GM23338 (cell line): ENCODE results near the gene LMO7. TPM values are rescaled to one million over a fixed set of nuclear protein-coding genes. Genes with fewer than 3 reads are reported as not detected.

Experiments used
- ATAC-seq: fragments of 200-7000 bp; cut with Tn5 transposase; 3 replicates; pipeline ENCODE4 v1.9.1; 2020
- DNase-seq: peaks from one replicate; pipeline ENCODE4 v3.0.0-alpha.2; 2015; ENCODE audit warnings: low spot score
- H2AFZ ChIP-seq: fragments of 200-600 bp; sonication (generic); 2 replicates; pipeline ENCODE4 v1.8.0; 2016; ENCODE audit warnings: antibody characterized with exemption, mild to moderate bottlenecking, moderate library complexity
- H3F3A ChIP-seq: fragments of 200-600 bp; sonication (generic); replicated peaks from 2 replicates; pipeline ENCODE4 v1.8.0; 2017; ENCODE audit warnings: antibody characterized with exemption, mixed run types, low read depth
- H3K27ac ChIP-seq: fragments of 200-600 bp; sonication (generic); 2 replicates; pipeline ENCODE4 v1.6.1; 2016; ENCODE audit warnings: low read depth
- H3K27me3 ChIP-seq: fragments of 200-600 bp; sonication (generic); 2 replicates; pipeline ENCODE4 v1.8.0; 2016; ENCODE audit warnings: mild to moderate bottlenecking, mixed run types, moderate library complexity; ENCODE audit not compliant: insufficient read depth
- H3K36me3 ChIP-seq: fragments of 200-600 bp; sonication (generic); 2 replicates; pipeline ENCODE4 v1.8.0; 2016; ENCODE audit warnings: mild to moderate bottlenecking; ENCODE audit not compliant: insufficient read depth
- H3K4me1 ChIP-seq: fragments of 200-600 bp; sonication (generic); 2 replicates; pipeline ENCODE4 v1.8.0; 2016; ENCODE audit warnings: mild to moderate bottlenecking, moderate library complexity; ENCODE audit not compliant: insufficient read depth
- H3K4me2 ChIP-seq: fragments of 200-600 bp; sonication (generic); 2 replicates; pipeline ENCODE4 v1.7.1; 2017; ENCODE audit warnings: mixed run types
- H3K4me3 ChIP-seq: fragments of 200-600 bp; sonication (generic); 2 replicates; pipeline ENCODE4 v1.6.1; 2016; ENCODE audit warnings: mixed run types
- H3K79me2 ChIP-seq: fragments of 200-600 bp; sonication (generic); replicated peaks from 2 replicates; pipeline ENCODE4 v1.8.0; 2017; ENCODE audit warnings: mild to moderate bottlenecking; ENCODE audit not compliant: insufficient read depth
- H3K9me2 ChIP-seq: fragments of 200-600 bp; sonication (generic); 2 replicates; pipeline ENCODE4 v1.8.0; 2017; ENCODE audit not compliant: insufficient read depth
- H4K20me1 ChIP-seq: fragments of 200-600 bp; sonication (generic); replicated peaks from 2 replicates; pipeline ENCODE4 v1.8.0; 2017; ENCODE audit warnings: mild to moderate bottlenecking; ENCODE audit not compliant: insufficient read depth
- H3K27ac Mint-ChIP-seq: 2 replicates; pipeline ENCODE4 v1.8.0; 2020; ENCODE audit warnings: inconsistent platforms, mild to moderate bottlenecking, moderate library complexity, mixed read lengths
- H3K27me3 Mint-ChIP-seq: 3 replicates; pipeline ENCODE4 v1.8.0; 2022; ENCODE audit warnings: low read depth, mild to moderate bottlenecking, moderate library complexity, mixed read lengths, inconsistent platforms; ENCODE audit not compliant: insufficient read depth, poor library complexity
- H3K36me3 Mint-ChIP-seq: 3 replicates; pipeline ENCODE4 v1.8.0; 2021; ENCODE audit warnings: low read depth, mild to moderate bottlenecking, inconsistent platforms, moderate library complexity, mixed read lengths
- H3K4me1 Mint-ChIP-seq: 3 replicates; pipeline ENCODE4 v1.8.0; 2020; ENCODE audit warnings: mild to moderate bottlenecking, inconsistent platforms, mixed read lengths
- H3K4me3 Mint-ChIP-seq: 3 replicates; pipeline ENCODE4 v1.8.0; 2021; ENCODE audit warnings: moderate library complexity, mild to moderate bottlenecking, inconsistent platforms, mixed read lengths
- H3K9me3 Mint-ChIP-seq: 3 replicates; pipeline ENCODE4 v1.8.0; 2020; ENCODE audit warnings: moderate library complexity, mild to moderate bottlenecking, inconsistent platforms, mixed read lengths
- CREB1 ChIP-seq: fragments of 250-450 bp; sonication (Bioruptor Pico); IDR thresholded peaks from 2 replicates; pipeline ENCODE4 v1.5.0; 2020; ENCODE audit warnings: low read depth, mild to moderate bottlenecking, moderate library complexity
- CTCF ChIP-seq, 2 experiments: fragments of 200-600 bp in 1 of 2; sonication (generic) in 1 of 2; conservative IDR thresholded peaks; 2 replicates each; pipeline versions ENCODE4 v1.5.1 to v1.6.1; 2016 to 2017; ENCODE audit warnings: antibody characterized with exemption in 2 of 2, low read depth in 2 of 2, mild to moderate bottlenecking in 2 of 2, moderate library complexity in 1 of 2
- EZH2 ChIP-seq: fragments of 200-600 bp; sonication (generic); IDR thresholded peaks from one replicate; pipeline ENCODE4 v1.8.0; 2017; ENCODE audit warnings: antibody characterized with exemption, mild to moderate bottlenecking, low read depth; ENCODE audit not compliant: unreplicated experiment
- JUNB ChIP-seq: IDR thresholded peaks from one replicate; pipeline ENCODE4 v1.6.1; 2016; ENCODE audit warnings: antibody characterized with exemption; ENCODE audit not compliant: unreplicated experiment
- POLR2AphosphoS5 ChIP-seq: IDR thresholded peaks from 2 replicates; pipeline ENCODE4 v1.6.1; 2016; ENCODE audit warnings: antibody characterized with exemption, low read depth
- ZNF114 ChIP-seq: fragments of 250-450 bp; sonication (Bioruptor Pico); IDR thresholded peaks from 2 replicates; pipeline ENCODE4 v1.5.0; 2020; ENCODE audit warnings: mild to moderate bottlenecking, moderate library complexity
- ZNF331 ChIP-seq: fragments of 250-450 bp; sonication (Bioruptor Pico); IDR thresholded peaks from 2 replicates; pipeline ENCODE4 v1.5.0; 2020; ENCODE audit warnings: low read depth, mild to moderate bottlenecking, moderate library complexity
- polyA plus RNA-seq: library from polyadenylated mRNA; unstranded; fragments of >200 nt; fragmentation: Nextera tagmentation; extraction: Ambion mirVana; gene quantifications from 2 replicates; pipeline ENCODE4 v1.2.1, GENCODE V29; 2016
- total RNA-seq: library from RNA; depleted of rRNA; stranded (reverse); fragments of >200 nt; shearing (Covaris generic); gene quantifications from 2 replicates; pipeline ENCODE4 v1.2.3, GENCODE V29; 2014
- TF ChIP-seq, protein P1 (sequence below): IDR thresholded peaks from one replicate; pipeline ENCODE4 v1.6.1; 2018; ENCODE audit warnings: antibody characterized with exemption; ENCODE audit not compliant: unreplicated experiment
- TF ChIP-seq, protein P2 (sequence below): IDR thresholded peaks from 2 replicates; pipeline ENCODE4 v1.6.1; 2016; ENCODE audit warnings: antibody characterized with exemption

Gene LMO7
- total and polyA plus RNA-seq, 2 experiments from 2014 or later, result 22.3 to 26.9 TPM

DNA sequence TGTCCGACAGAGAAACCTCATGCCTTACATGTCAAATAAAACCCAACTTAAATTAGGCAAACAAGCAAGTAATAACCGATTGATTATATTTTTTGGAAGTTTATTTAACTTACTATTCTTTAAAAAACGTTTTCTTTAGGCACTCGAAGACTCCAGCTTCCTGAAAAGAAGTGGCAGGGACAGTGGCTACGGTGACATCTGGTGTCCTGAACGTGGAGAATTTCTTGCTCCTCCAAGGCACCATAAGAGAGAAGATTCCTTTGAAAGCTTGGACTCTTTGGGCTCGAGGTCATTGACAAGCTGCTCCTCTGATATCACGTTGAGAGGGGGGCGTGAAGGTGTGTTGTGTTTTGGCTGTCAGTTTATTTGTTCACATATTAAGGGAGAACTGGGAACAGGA lies 164.4 kb downstream of the LMO7 start:
- Mint-ChIP-seq H3K27me3 (peaks cover 5% of the 10 kb centered on the region), H3K36me3 (peaks cover 13% of the 10 kb centered on the region; the same call in 2 of the 3 replicates), H3K4me1 (peaks cover 69% of the 10 kb centered on the region), H3K9me3 (no peaks in the 10 kb centered on the region), H3K27ac (peak overlapping the region; percentile 67), H3K4me3 (no peak overlapping the region)
- Histone ChIP-seq H3K4me3 (no peak overlapping the region), H2AFZ (no peak overlapping the region), H3K9me2 (no peaks in the 10 kb centered on the region), H3K27me3 (no peaks in the 10 kb centered on the region), H3K4me1 (peaks cover 47% of the 10 kb centered on the region), H3K36me3 (no peaks in the 10 kb centered on the region), H3K4me2 (no peak overlapping the region), H3K79me2 (no peaks in the 10 kb centered on the region), H4K20me1 (no peaks in the 10 kb centered on the region), H3K27ac (no peak overlapping the region), H3F3A (peaks cover 4% of the 10 kb centered on the region; the same call in 1 of the 2 replicates)
- DNase-seq (peak; percentile 19), ATAC-seq (no peak)
- TF ChIP-seq CTCF (conservative IDR thresholded peaks at IDR 0.05; ENCODE audit: low read depth in 2 of 2), result peak in 1 of 2 experiments; percentile 45; a peak in 2 of 4 replicates
- TF ChIP-seq JUNB, result no peak
- TF ChIP-seq, protein P1, sequence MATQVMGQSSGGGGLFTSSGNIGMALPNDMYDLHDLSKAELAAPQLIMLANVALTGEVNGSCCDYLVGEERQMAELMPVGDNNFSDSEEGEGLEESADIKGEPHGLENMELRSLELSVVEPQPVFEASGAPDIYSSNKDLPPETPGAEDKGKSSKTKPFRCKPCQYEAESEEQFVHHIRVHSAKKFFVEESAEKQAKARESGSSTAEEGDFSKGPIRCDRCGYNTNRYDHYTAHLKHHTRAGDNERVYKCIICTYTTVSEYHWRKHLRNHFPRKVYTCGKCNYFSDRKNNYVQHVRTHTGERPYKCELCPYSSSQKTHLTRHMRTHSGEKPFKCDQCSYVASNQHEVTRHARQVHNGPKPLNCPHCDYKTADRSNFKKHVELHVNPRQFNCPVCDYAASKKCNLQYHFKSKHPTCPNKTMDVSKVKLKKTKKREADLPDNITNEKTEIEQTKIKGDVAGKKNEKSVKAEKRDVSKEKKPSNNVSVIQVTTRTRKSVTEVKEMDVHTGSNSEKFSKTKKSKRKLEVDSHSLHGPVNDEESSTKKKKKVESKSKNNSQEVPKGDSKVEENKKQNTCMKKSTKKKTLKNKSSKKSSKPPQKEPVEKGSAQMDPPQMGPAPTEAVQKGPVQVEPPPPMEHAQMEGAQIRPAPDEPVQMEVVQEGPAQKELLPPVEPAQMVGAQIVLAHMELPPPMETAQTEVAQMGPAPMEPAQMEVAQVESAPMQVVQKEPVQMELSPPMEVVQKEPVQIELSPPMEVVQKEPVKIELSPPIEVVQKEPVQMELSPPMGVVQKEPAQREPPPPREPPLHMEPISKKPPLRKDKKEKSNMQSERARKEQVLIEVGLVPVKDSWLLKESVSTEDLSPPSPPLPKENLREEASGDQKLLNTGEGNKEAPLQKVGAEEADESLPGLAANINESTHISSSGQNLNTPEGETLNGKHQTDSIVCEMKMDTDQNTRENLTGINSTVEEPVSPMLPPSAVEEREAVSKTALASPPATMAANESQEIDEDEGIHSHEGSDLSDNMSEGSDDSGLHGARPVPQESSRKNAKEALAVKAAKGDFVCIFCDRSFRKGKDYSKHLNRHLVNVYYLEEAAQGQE, result no peak
- TF ChIP-seq POLR2AphosphoS5, result no peak

- H3K27me3 Mint-ChIP-seq, result peaks cover 8% of the 10 kb centered on the region
- Histone ChIP-seq H2AFZ (no peak overlapping the region), H3K4me3 (no peak overlapping the region), H3K4me2 (no peak overlapping the region), H4K20me1 (no peaks in the 10 kb centered on the region), H3K4me1 (peaks cover 57% of the 10 kb centered on the region), H3K27me3 (no peaks in the 10 kb centered on the region), H3K27ac (peak overlapping the region; percentile 86; the same call in 1 of the 2 replicates), H3K9me2 (no peaks in the 10 kb centered on the region), H3K79me2 (no peaks in the 10 kb centered on the region), H3F3A (peaks cover 4% of the 10 kb centered on the region; the same call in 1 of the 2 replicates), H3K36me3 (no peaks in the 10 kb centered on the region)
- H3K27ac Mint-ChIP-seq, result no peak overlapping the region
- peaks cover 13% of the 10 kb centered on the region; the same call in 2 of the 3 replicates for H3K36me3 Mint-ChIP-seq
- H3K9me3 Mint-ChIP-seq, result no peaks in the 10 kb centered on the region
- no peak overlapping the region for H3K4me3 Mint-ChIP-seq
- no peak for DNase-seq
- ATAC-seq, result no peak
- H3K4me1 Mint-ChIP-seq, result peaks cover 79% of the 10 kb centered on the region
- TF ChIP-seq, protein P2, sequence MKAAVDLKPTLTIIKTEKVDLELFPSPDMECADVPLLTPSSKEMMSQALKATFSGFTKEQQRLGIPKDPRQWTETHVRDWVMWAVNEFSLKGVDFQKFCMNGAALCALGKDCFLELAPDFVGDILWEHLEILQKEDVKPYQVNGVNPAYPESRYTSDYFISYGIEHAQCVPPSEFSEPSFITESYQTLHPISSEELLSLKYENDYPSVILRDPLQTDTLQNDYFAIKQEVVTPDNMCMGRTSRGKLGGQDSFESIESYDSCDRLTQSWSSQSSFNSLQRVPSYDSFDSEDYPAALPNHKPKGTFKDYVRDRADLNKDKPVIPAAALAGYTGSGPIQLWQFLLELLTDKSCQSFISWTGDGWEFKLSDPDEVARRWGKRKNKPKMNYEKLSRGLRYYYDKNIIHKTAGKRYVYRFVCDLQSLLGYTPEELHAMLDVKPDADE, result no peak
- TF ChIP-seq EZH2 (no peak), ZNF331 (CRISPR knock-in tag) (no peak), CREB1 (CRISPR knock-in tag) (no peak), CTCF (conservative IDR thresholded peaks at IDR 0.05; ENCODE audit: low read depth in 2 of 2) (no peak), JUNB (no peak), POLR2AphosphoS5 (no peak), ZNF114 (CRISPR knock-in tag) (no peak)
- TF ChIP-seq, protein P1, result no peak
Measured at GRCh38 chr13:75801388-75801945, 165.3 kb downstream of the LMO7 start.
